B cell (primary cell): ENCODE results near the gene ABLIM3.

ENCODE experiments used
- CTCF ChIP-seq: fragments of 200-600 bp; IDR thresholded peaks from one replicate; pipeline ENCODE4 v1.8.0; 2022; ENCODE audit warnings: antibody characterized with exemption, mild to moderate bottlenecking
- EZH2 ChIP-seq: IDR thresholded peaks from 2 replicates; pipeline ENCODE4 v1.6.1; 2012; ENCODE audit warnings: borderline replicate concordance, low read depth, mild to moderate bottlenecking, moderate library complexity, low read length; ENCODE audit not compliant: insufficient read depth, poor library complexity, severe bottlenecking

GRCh38 chr5:149273237-149273636 lies 131.9 kb downstream of the ABLIM3 start:
- TF ChIP-seq CTCF, result no peak
- no peak for TF ChIP-seq EZH2
